Suppressor macrophage treated with lipopolysaccharide for 1 hour (primary cell): ENCODE measurements around the gene SELPLG.
"Not testable (repeated sequence)": the region's sequence is repeated elsewhere in the genome, so short reads cannot be mapped to it uniquely, and the experiment has no call there.

Source experiments
- DNase-seq, 3 donors: peaks; one replicate each; pipeline ENCODE4 v3.0.0-alpha.2; 2020 to 2022

The SELPLG gene

DNA sequence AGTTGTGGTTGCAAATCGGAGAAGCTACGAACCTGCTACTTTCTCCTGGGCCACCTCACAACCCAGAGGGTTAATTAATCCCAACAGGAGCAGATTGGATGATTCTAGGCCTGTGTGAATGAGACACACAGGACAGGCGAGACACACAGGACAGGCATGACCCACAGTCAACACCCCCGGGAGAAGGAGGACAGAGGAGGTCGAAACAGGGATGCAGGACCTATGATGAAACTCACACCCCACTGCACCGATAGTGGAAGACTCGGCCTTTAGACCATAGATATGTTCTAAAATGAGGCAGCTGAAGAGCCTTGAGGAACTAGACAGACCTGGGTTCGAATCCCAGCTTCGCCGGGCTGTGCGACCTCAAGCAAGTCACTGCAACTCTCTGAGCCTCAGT lies 47.4 kb downstream of the SELPLG start:
- DNase-seq, result no peak

DNA sequence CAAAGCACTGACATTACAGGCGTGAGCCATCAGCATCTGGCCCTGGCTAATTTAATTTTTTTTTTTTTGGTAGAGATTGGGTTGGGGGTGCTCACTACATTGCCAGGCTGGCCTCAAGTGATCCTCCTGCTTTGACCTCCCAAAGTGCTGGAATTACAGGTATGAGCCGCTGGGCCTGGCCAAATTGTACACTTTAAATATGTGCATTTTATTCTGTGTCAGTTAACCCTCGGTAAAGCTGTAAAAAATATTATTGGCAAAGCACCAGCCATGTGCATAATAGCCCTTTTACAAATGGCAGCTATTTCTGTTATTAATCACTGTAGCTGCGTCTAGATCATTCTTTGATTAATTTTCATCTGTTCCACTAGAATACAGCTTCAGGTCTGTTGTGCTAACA lies 47.8 kb downstream of the SELPLG start:
- no peak for DNase-seq

DNA sequence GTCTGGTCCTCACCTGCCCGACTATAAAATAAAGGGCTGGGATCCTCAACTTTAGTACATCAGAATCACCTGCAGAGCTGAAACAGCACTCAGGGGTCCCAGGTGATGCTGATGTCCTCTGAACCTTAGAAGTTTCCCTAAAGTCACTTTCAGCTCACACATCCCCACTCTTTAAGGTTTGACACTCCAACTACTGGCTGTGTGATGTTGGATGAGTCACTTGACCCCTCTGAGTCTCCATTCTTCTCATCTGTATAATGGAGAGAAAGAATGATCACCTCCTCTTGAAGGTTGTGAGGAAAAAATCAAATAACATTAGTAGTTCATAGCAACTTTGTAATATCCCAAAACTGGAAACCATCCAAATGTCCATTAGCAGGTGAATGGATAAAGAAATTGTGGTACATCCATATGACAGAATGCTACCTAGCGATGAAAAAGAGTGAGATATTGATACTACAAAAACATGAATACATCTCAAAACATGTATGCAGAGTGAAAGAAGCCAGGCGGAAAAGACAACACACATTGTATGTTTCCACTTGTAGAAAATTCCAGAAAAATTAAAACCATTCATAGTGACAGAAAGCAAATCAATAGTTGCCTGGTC lies 49.1 kb downstream of the SELPLG start:
- DNase-seq, result no peak

DNA sequence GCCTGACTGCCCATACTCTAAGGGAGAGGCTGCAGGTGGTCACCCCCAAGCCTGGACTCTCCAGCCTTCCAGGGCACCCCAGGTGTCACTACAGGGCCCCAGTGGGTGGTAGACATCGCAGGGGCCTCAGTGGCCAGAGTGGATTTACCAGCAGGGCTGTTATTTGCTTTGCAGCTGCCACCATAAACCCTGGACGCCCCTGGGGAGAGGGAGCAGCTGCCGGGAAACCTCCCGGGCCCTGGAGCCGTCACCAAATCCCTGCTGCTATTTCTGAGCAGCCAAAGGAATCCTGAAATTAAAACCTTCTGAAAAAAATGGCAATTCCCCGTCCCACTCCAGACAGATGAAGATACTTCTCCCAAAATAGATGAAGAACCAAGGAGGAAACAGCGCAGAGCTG lies 49.7 kb downstream of the SELPLG start:
- DNase-seq, result no peak

DNA sequence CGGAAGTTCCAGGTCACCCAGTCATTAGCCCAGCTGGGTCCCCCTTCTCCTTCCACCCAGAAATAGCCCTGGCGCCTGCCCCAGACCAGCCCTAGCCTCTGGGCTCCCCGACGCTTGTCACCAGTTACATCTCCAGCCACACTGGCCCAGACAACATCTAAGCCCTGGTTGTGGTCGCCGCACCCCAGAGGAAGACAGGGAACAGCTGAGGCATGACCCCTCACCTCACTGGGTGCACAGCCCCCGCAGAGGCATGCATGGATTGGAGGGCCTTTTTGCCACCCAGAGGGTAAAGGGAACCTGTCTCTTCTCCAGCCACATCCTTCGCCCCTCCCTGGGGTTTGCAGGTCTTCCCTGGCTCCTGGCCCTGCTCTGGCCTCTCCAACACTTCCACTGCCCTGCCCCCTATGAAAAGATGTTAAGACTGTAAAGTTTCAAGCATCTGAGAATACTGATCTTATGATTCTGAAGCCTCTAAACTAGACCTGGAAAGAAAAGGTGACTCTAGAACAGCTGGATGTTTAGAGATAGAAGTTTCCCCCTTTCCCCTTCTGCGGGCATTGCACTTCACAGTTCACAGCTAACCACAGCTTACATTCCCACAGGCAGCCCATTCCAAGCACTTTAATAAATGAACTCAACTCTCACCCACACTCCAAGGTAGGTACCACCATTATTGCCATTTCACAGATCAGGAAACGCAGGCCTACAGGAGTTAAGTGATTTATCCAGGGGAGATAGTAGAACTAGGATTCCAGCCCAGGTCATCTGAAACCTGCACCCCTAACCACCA lies 50.5 kb downstream of the SELPLG start:
- DNase-seq, result no peak

DNA sequence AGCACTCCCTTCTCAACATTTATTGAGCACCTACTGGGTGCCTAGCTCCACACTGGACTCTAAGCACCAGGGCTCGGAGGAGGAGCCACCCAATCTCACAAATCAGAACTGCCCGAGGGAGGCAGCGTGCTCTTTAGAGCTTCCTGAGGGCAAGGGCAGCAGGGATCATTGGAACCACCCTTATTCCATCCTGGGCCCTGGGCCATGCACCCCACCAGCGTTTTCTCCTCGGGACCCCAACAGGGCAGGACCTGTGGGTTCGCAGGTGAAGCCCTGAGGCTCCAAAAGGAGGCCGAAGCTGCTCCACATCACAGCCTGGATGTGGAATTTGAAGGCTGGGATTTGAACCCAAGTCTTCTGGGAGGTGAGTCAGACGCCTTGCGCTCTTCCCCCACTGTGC lies 51.2 kb downstream of the SELPLG start:
- DNase-seq, result no peak

DNA sequence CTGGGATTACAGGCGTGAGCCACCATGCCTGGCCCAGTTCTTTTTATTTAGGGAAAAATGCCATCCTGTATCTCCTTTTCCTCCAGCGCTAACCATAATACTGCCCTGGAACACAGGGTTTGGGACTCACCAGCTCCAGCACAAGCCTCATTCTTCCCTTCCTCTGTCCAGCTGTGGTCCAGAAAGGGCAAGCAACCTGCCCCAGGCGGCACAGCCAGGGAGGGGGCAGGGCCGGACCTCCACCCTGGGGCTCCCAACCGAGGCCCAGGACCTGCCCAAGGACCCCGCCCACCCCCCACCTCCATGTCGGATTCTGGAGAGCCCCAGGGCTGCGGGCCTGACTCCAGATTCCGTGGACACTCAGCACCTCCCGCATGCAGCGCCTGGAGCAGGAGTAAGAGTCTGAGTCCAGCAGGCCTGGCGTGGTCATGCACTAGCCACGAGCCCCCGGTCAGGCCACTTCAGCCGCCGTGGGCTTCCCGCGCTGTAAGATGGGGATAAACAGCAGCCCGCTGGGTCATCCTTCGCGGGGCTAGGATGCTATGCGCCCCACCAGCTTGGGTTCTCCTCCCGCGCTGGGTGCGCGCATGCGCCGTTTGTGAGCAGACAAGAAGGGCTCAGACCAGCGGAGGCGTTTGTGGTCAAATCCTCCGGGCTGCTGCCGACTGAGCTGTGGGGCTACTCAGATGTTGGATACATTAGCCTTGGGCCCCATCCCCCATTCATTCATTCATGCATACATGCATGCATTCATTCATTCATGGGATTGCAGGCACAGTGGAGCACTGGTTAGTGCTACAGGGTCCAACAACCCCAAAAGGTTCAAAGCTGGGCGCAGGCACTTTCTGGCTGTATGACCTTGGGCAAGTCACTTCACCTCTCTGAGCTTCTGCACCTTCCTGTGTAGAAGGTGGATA lies 52.1 kb downstream of the SELPLG start:
- DNase-seq, result no peak

DNA sequence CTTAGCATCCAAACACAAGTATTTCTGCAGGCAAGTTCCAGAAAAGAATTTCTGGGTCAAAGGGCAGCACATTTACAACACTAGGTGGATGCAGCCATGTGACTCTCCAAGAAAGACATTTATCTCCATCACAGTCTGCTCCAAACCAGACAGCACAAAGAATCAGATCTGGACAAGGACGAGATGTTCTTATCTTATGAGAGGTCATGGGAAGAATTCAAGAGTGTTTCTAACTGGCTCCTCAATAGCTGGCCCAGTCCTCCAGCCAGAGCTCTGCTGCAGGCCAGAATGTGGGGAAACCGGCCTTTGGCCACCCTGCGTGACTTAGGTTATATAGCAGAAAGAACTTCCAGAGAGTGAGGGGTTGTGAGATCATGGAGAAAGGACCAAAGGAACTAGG lies 53.2 kb downstream of the SELPLG start:
- DNase-seq, result no peak

DNA sequence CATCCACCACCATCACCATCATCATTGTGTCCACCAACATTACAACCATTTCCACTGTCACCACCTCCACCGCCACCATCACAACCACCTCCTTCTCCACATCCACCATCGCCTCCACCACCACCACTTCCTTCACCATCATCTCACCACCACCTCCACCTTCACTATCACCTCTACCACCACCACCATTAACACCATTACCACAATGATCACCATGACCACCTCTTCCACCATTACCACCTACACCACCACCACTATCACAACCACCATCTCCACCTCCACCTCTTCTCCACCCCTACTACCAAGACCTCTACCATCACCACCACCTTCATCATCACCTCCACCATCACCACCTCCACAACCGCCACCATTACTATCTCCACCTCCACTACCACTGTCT lies 54.9 kb downstream of the SELPLG start:
- DNase-seq, result no peak

DNA sequence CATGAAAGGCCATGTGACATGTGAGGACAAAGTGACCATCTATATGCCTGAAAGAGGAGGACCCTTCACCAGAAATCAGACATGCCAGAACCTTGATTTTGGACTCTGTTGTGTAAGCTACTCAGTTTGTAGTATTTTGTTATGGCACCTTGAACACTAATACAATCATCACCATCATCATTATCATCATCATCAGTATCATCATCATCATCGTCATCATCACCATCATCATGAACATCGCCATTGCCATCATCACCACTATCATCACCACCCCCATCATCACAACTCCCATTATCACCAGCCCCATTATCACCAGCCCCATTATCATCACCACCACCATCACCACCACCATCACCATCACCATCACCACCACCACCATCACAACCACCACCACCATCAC lies 55.4 kb downstream of the SELPLG start:
- no peak for DNase-seq

DNA sequence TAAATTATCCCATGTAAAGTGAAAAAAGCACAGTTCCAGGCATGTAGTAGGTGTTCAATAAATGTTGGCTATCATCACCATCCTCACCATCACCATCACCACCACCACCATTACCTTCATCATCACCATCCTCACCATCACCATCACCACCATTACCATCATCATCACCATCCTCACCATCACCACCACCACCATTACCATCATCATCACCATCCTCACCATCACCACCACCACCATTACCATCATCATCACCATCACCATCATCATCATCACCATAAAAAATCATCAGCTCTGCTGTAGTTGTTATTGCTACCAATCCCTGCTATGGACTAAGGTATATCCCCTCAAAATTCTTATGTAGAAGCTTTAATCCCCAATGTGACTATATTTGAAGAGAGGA lies 56.2 kb downstream of the SELPLG start:
- no peak for DNase-seq

DNA sequence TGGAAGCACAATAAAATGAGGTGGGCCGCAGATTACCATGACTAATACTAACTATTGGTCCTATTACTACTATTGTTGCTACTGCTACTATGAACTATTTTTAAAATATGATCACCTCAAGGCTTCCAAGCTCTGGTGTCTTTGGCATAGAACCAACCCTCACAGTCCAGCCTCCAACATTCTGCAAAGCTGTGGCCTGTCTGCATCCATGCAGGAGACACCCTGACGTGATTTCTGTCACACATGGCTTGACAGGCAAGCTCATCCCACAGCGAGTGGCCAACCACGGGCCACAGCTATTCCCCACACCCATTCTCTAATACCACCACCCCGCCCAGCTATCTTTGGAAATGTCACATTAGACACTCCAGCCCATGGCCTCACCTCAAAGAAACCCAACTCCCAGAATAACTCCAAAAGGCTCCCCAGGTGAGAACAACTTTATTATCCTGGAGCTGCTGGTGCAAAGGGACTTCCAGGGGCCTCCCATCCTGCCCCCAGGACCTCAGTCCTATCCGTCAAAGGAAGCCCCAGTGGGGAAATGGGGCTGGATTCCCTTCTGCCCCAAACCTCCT lies 56.9 kb downstream of the SELPLG start:
- no peak for DNase-seq

DNA sequence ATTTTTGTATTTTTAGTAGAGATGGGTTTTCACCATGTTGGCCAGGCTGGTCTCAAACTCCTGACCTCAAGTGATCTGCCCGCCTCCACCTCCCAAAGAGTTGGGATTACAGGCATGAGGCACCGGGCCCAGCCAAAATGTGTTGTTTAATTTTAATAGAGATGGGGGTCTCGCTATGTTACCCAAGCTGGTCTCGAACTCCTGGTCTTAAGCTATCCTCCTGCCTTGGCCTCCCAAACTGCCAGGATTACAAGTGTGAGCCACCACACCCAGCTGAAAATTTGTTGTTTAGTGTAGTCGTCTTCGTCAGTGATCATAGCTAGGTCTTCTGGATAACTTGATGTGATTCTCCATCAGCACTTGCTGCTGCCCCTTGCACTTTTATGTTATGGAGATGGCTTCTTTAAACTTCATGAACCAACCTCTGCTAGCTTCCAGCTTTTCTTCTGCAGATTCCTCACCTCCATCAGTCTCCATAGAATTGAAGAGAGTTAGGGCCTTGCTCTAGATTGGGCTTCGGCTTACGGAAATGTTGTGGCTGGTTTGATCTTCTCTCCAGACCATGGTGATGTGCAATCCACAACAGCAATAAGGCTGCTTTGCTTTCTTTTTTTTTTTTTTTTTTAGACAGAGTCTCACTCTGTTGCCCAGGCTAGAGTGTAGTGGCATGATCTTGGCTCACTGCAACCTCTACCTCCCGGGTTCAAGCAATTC lies 58.3 kb downstream of the SELPLG start:
- DNase-seq, result no peak

DNA sequence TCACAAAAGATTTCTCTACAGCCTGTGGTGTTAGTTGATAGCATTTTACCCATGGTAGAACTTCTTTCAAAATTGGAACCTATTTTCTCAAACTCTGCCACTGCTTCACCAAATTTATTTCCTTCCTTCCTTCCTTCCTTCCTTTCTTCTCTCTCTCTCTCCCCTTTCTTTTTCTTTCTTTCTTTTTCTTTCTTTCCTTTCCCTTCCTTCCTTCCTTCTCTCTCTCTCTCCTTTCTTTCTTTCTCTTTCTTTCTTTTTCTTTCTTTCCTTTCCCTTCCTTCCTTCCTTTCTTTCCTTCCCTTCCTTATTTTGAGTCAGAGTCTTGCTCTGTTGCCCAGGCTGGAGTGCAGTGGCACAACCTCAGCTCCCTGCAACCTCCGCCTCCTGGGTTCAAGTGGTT lies 59.4 kb downstream of the SELPLG start:
- DNase-seq, result not testable (repeated sequence)

DNA sequence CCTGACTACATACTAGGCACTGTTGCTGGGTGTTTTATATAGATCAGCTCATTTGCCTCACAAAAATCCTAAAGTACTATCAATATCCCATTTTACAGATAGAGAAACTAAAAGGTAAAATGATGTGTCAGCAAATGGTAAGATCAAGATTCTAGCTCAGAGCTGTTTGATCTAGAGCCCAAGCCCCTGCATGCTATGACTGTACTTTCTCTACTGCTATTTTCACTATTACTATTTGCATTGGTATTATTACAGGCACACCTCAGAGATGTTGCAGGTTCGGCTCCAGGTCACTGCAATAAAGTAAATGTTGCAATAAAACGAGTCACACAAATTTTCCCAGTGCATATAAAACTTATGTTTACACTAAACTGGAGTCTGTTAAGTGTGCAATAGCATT lies 60.4 kb downstream of the SELPLG start:
- DNase-seq, result no peak

DNA sequence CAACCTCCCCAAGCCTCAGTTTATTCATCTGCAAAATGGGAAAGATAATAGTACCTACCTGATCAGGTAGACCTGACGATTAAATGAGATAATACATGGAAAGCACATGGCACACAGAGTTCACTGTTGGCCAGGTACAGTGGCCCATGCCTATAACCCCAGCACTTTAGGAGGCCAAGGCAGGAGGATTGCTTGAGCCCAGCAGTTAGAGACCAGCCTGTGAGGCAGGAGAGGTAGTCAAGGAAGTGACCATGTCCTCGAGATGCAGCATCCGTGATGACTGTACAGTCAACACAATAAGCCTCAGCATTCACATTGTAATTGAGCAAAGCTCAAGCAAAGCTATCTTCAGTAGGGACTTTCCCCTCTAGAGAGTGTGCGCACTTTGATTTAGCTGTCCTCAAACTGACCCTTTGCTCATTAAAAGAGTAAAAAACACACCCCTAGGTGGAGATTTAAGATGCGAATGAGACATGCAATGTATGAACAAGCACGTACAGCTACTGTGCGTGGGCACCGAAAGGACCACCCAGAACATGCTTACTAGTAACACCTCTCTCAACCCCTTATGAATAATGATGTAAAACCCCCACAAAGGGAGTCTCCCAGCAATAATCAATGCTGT lies 61.4 kb downstream of the SELPLG start:
- DNase-seq, result peak; percentile 42 to 59 (median 52)
